Esophagus muscularis mucosa (tissue), 4 donors: ENCODE results near the gene PAPLN. TPM values are rescaled to one million over a fixed set of nuclear protein-coding genes. Genes with fewer than 3 reads are reported as not detected.

Experiments used
- DNase-seq: peaks from one replicate; pipeline ENCODE4 v3.0.0-alpha.2; 2017; ENCODE audit errors: extremely low spot score
- H3K27ac ChIP-seq, 4 donors: fragments of 200-600 bp; sonication (generic); replicated peaks in 1 of 4; 1 replicate in 3 of 4; 2 replicates in 1 of 4; pipeline ENCODE4 v1.5.1; 2016 to 2019; ENCODE audit warnings: mild to moderate bottlenecking in 1 of 4
- H3K27me3 ChIP-seq, 4 donors: fragments of 200-600 bp; sonication (generic); one replicate each; pipeline versions ENCODE4 v1.5.1 to v1.6.0; 2016 to 2019
- H3K36me3 ChIP-seq, 4 donors: fragments of 200-600 bp; sonication (generic); one replicate each; pipeline ENCODE4 v1.5.1; 2016 to 2019
- H3K4me1 ChIP-seq, 4 donors: fragments of 200-600 bp; sonication (generic); one replicate each; pipeline ENCODE4 v1.5.1; 2016 to 2019
- H3K4me3 ChIP-seq, 4 donors: fragments of 200-600 bp; sonication (generic); 1 replicate in 2 of 4; 2 replicates in 2 of 4; pipeline ENCODE4 v1.5.1; 2016 to 2019; ENCODE audit warnings: mild to moderate bottlenecking in 4 of 4, moderate library complexity in 1 of 4
- H3K9me3 ChIP-seq, 4 donors: fragments of 200-600 bp; sonication (generic); 1 replicate in 3 of 4; 2 replicates in 1 of 4; pipeline ENCODE4 v1.5.1; 2016 to 2019
- EP300 ChIP-seq: sonication (generic); formaldehyde crosslinking; IDR thresholded peaks from one replicate; pipeline ENCODE4 v1.6.1; 2017; ENCODE audit warnings: antibody characterized with exemption
- POLR2A ChIP-seq: fragments of 450-650 bp; IDR thresholded peaks from one replicate; pipeline ENCODE4 v1.6.1; 2017; ENCODE audit warnings: antibody characterized with exemption, moderate library complexity, mild to moderate bottlenecking, low read depth
- POLR2AphosphoS5 ChIP-seq, 2 donors: sonication (generic); formaldehyde crosslinking; IDR thresholded peaks; one replicate each; pipeline ENCODE4 v1.6.1; 2017; ENCODE audit warnings: antibody characterized with exemption in 2 of 2
- WGBS: methylation state at CpG from one replicate; pipeline ENCODE4 v1.1.5; 2018; 5-methylcytosine and 5-hydroxymethylcytosine counted together
- intact Hi-C: fragments of 100-400 bp; cut with DNase I; formaldehyde crosslinking; loops from one replicate; pipeline ENCODE4 v1.15.1; 2023
- total RNA-seq, 4 donors: library from RNA; depleted of rRNA; stranded (reverse); fragments of >200 nt; gene quantifications; one replicate each; pipeline versions ENCODE4 v1.1.0 to v1.2.1, GENCODE V29; 2016
- TF ChIP-seq, protein P1 (sequence below), 3 experiments: fragments of 200-600 bp in 2 of 3; fragments of 450-650 bp in 1 of 3; sonication (generic) in 2 of 3; IDR thresholded peaks; one replicate each; pipeline ENCODE4 v1.5.1; 2017 to 2019; ENCODE audit warnings: antibody characterized with exemption in 3 of 3, mild to moderate bottlenecking in 2 of 3, moderate library complexity in 1 of 3

The PAPLN gene
- total RNA-seq, 4 donors from 2014 or later, result 12.0 to 43.5 (median 24.1) TPM

- DNase-seq, result no peak
- TF ChIP-seq POLR2AphosphoS5 (IDR thresholded peaks at IDR 0.05) (no peak), POLR2A (no peak), EP300 (no peak)
- TF ChIP-seq, protein P1, sequence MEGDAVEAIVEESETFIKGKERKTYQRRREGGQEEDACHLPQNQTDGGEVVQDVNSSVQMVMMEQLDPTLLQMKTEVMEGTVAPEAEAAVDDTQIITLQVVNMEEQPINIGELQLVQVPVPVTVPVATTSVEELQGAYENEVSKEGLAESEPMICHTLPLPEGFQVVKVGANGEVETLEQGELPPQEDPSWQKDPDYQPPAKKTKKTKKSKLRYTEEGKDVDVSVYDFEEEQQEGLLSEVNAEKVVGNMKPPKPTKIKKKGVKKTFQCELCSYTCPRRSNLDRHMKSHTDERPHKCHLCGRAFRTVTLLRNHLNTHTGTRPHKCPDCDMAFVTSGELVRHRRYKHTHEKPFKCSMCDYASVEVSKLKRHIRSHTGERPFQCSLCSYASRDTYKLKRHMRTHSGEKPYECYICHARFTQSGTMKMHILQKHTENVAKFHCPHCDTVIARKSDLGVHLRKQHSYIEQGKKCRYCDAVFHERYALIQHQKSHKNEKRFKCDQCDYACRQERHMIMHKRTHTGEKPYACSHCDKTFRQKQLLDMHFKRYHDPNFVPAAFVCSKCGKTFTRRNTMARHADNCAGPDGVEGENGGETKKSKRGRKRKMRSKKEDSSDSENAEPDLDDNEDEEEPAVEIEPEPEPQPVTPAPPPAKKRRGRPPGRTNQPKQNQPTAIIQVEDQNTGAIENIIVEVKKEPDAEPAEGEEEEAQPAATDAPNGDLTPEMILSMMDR (IDR thresholded peaks at IDR 0.05), result no peak
- Histone ChIP-seq H3K36me3 (peaks cover 20 to 91% (median 75%) of the 10 kb centered on the region in 4 donors), H3K4me1 (peaks cover 0 to 6% (median 3%) of the 10 kb centered on the region in 4 donors), H3K27ac (no peak overlapping the region), H3K9me3 (no peaks in the 10 kb centered on the region), H3K4me3 (no peak overlapping the region), H3K27me3 (no peaks in the 10 kb centered on the region)
- WGBS, result 86% methylated on average over 2 of the region's 2 CpGs
- intact Hi-C loops, result loop anchor here (10.0 kb wide), 1 partner anchor 103 kb away; no protein-coding TSS in a partner anchor
Observed at GRCh38 chr14:73277376-73277775, 40.1 kb downstream of the PAPLN start.

DNA sequence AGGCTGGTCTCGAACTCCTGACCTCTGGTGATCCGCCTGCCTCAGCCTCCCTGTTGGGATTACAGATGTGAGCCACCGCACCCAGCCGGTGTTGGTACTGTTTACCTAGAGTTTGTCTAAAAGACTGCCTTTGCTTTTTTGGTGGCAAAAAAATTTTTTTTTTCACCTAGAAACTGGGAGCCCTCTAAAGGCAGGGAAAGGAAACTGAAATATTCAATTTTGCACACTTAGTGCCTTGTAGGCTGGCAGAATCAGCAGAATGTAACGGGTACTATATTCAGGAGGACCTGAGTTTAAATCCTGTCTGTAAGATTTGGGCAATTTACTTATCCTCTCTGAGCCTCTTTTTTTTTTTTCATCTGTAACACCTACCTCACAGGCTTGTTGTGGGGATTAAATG is 43.6 kb downstream of the PAPLN start:
- H3K4me3 ChIP-seq, result no peak overlapping the region
- H3K9me3 ChIP-seq, result no peaks in the 10 kb centered on the region
- H3K27ac ChIP-seq, result no peak overlapping the region
- no peaks in the 10 kb centered on the region for H3K27me3 ChIP-seq
- 96% methylated on average over 5 of the region's 5 CpGs for WGBS
- intact Hi-C loops, result no loop called here
- TF ChIP-seq, protein P1 (IDR thresholded peaks at IDR 0.05), result no peak
- TF ChIP-seq EP300 (no peak), POLR2AphosphoS5 (IDR thresholded peaks at IDR 0.05) (no peak), POLR2A (no peak)
- H3K36me3 ChIP-seq, result peaks cover 27 to 95% (median 88%) of the 10 kb centered on the region in 4 donors
- no peak for DNase-seq
- no peaks in the 10 kb centered on the region for H3K4me1 ChIP-seq

- DNase-seq, result no peak
- Histone ChIP-seq H3K36me3 (peaks cover 9 to 86% (median 71%) of the 10 kb centered on the region in 4 donors), H3K27me3 (no peaks in the 10 kb centered on the region), H3K4me1 (peaks cover 0 to 9% (median 3%) of the 10 kb centered on the region in 4 donors), H3K9me3 (no peaks in the 10 kb centered on the region), H3K4me3 (no peak overlapping the region), H3K27ac (no peak overlapping the region)
- intact Hi-C loops, result no loop called here
- TF ChIP-seq EP300, result no peak
- no peak for TF ChIP-seq POLR2A
- TF ChIP-seq, protein P1 (IDR thresholded peaks at IDR 0.05), result peak; percentile 16 to 32 (median 20)
- TF ChIP-seq POLR2AphosphoS5 (IDR thresholded peaks at IDR 0.05), result no peak
- 56% methylated on average over 12 of the region's 12 CpGs for WGBS
Observed at GRCh38 chr14:73283608-73284379, 46.5 kb downstream of the PAPLN start.

DNA sequence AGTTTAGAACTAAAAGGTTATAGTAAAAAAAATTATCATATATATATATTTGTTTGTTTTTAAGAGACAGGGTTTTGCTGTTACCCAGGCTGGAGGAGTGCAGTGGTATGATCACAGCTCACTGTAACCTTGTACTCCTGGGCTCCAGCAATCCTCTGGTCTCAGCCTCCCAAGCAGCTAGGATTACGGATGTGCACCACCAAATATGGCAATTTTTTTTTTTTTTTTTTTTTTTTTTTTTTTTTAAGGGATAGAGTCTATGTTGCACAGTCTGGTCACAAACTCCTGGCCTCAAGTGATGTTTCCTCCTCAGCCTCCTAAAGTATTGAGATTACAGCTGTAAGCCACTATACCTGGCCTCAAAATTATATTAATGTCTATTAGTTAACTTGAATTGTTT is 48.7 kb downstream of the PAPLN start:
- intact Hi-C loops, result no loop called here
- Histone ChIP-seq H3K36me3 (peaks cover 9 to 75% (median 54%) of the 10 kb centered on the region in 4 donors), H3K4me1 (peaks cover 0 to 30% (median 22%) of the 10 kb centered on the region in 4 donors), H3K27ac (no peak overlapping the region), H3K4me3 (no peak overlapping the region), H3K27me3 (no peaks in the 10 kb centered on the region), H3K9me3 (no peaks in the 10 kb centered on the region)
- WGBS, result 88% methylated on average over 1 of the region's 1 CpG
- DNase-seq, result no peak
- no peak for TF ChIP-seq EP300
- TF ChIP-seq, protein P1 (IDR thresholded peaks at IDR 0.05), result no peak
- no peak for TF ChIP-seq POLR2AphosphoS5 (IDR thresholded peaks at IDR 0.05)
- TF ChIP-seq POLR2A, result no peak
